HG03565 (cell line): Measurements from ENCODE around the gene EPS8.

ENCODE experiments used
- ATAC-seq: cut with Tn5 transposase; IDR thresholded peaks from one replicate; pipeline ENCODE4 v1.9.1; 2021; ENCODE audit warnings: mild to moderate bottlenecking, moderate library complexity; ENCODE audit not compliant: unreplicated experiment

The EPS8 gene

GRCh38 chr12:15693228-15693911 is 95.8 kb downstream of the EPS8 start:
- no peak for ATAC-seq

GRCh38 chr12:15691388-15691787 is 97.8 kb downstream of the EPS8 start:
- ATAC-seq: no peak

GRCh38 chr12:15690320-15690719 is 98.9 kb downstream of the EPS8 start:
- no peak for ATAC-seq

GRCh38 chr12:15689751-15690191 is 99.4 kb downstream of the EPS8 start:
- ATAC-seq: no peak

GRCh38 chr12:15688838-15689625 is 100.2 kb downstream of the EPS8 start:
- no peak for ATAC-seq

GRCh38 chr12:15688202-15688736 is 100.9 kb downstream of the EPS8 start:
- ATAC-seq: no peak

- ATAC-seq: no peak
Measured at GRCh38 chr12:15687583-15687982, 101.6 kb downstream of the EPS8 start.

GRCh38 chr12:15684896-15685658 is 104.1 kb downstream of the EPS8 start:
- ATAC-seq: no peak

- no peak for ATAC-seq
Measured at GRCh38 chr12:15682826-15683225, 106.4 kb downstream of the EPS8 start.

- ATAC-seq: no peak
Measured at GRCh38 chr12:15679151-15679550, 110.0 kb downstream of the EPS8 start.

- ATAC-seq: no peak
Measured at GRCh38 chr12:15677726-15678201, 111.4 kb downstream of the EPS8 start.

- no peak for ATAC-seq
Measured at GRCh38 chr12:15677228-15677627, 112.0 kb downstream of the EPS8 start.

GRCh38 chr12:15672671-15673270 is 116.4 kb downstream of the EPS8 start:
- ATAC-seq: no peak

GRCh38 chr12:15670756-15671155 is 118.4 kb downstream of the EPS8 start:
- ATAC-seq: no peak

- ATAC-seq: no peak
Measured at GRCh38 chr12:15669256-15669948, 119.8 kb downstream of the EPS8 start.

- no peak for ATAC-seq
Measured at GRCh38 chr12:15664491-15664890, 124.7 kb downstream of the EPS8 start.

- ATAC-seq: no peak
Measured at GRCh38 chr12:15662983-15663659, 126.1 kb downstream of the EPS8 start.

GRCh38 chr12:15662303-15662980 is 126.7 kb downstream of the EPS8 start:
- no peak for ATAC-seq

GRCh38 chr12:15651371-15651770 is 137.8 kb downstream of the EPS8 start:
- no peak for ATAC-seq
